Calu3 (cell line): Measurements from ENCODE around the gene PTPN14. TPM values are rescaled to one million over a fixed set of nuclear protein-coding genes. Genes with fewer than 3 reads are reported as not detected.

Experiments
- BruUV-seq: library from RNA; stranded (reverse); fragments of 400-500 nt; replicated peaks from 2 replicates; lab custom pipeline; 2021; lab: Mats Ljungman, UMichigan
- CTCF ChIA-PET: fragments of 300-600 bp; sonication (Branson Sonifier 250); formaldehyde crosslinking; loops from one replicate; lab custom pipeline; 2022; ENCODE audit warnings: antibody characterized with exemption; lab: Charles Lee
- DNase-seq: peaks from one replicate; pipeline ENCODE4 v3.0.0; 2022
- H3K27ac Mint-ChIP-seq: one replicate; pipeline ENCODE4 v1.8.0; 2022; ENCODE audit warnings: mixed read lengths; ENCODE audit not compliant: unreplicated experiment
- H3K27me3 Mint-ChIP-seq: one replicate; pipeline ENCODE4 v1.8.0; 2022; ENCODE audit warnings: mixed read lengths; ENCODE audit not compliant: unreplicated experiment
- H3K36me3 Mint-ChIP-seq: one replicate; pipeline ENCODE4 v1.8.0; 2022; ENCODE audit warnings: mild to moderate bottlenecking, moderate library complexity, mixed read lengths; ENCODE audit not compliant: insufficient read depth, unreplicated experiment
- H3K4me1 Mint-ChIP-seq: one replicate; pipeline ENCODE4 v1.8.0; 2022; ENCODE audit warnings: mild to moderate bottlenecking, low read depth, mixed read lengths; ENCODE audit not compliant: unreplicated experiment
- H3K4me3 Mint-ChIP-seq: one replicate; pipeline ENCODE4 v1.8.0; 2022; ENCODE audit warnings: mild to moderate bottlenecking, low read depth, moderate library complexity, mixed read lengths; ENCODE audit not compliant: unreplicated experiment
- H3K9me3 Mint-ChIP-seq: one replicate; pipeline ENCODE4 v1.8.0; 2022; ENCODE audit warnings: low read depth, mixed read lengths; ENCODE audit not compliant: unreplicated experiment
- intact Hi-C: fragments of 100-400 bp; cut with micrococcal nuclease; formaldehyde crosslinking; loops from one replicate; pipeline ENCODE4 v1.10.0; 2022; ENCODE audit not compliant: unreplicated experiment
- total RNA-seq: library from RNA; stranded (reverse); gene quantifications from 2 replicates; pipeline ENCODE4 v1.2.3, GENCODE V29; 2022
- TF ChIP-seq, protein P1 (sequence below): fragments of 200-600 bp; IDR thresholded peaks from one replicate; pipeline ENCODE4 v1.8.0; 2022; ENCODE audit warnings: antibody characterized with exemption; ENCODE audit not compliant: unreplicated experiment

Gene PTPN14
- total RNA-seq, 1 experiment from 2014 or later = 77.4 TPM

DNA sequence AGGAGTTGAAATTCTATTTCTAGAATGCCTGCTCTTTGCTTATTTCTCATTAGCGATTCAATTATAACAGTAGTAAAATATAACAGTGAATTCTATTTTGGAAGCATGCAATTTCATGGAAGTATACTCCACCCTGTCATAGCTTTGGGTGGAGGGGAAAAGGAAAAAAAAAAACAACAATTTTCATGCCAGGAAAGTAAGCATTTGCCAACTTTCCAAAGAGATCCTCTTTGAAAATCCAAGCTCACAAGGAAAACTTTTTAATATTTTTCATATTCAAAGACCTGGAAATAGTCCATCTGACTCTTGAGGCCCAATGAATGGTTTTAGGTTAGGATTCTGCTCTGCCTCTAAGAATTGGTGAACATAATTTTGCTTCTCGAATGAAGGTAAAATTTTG is 134.5 kb downstream of the PTPN14 start:
- intact Hi-C loops = no loop called here
- Mint-ChIP-seq H3K9me3 (no peaks in the 10 kb centered on the region), H3K27me3 (no peaks in the 10 kb centered on the region), H3K36me3 (peaks cover 10% of the 10 kb centered on the region), H3K27ac (no peak overlapping the region), H3K4me3 (no peak overlapping the region), H3K4me1 (peaks cover 25% of the 10 kb centered on the region)
- BruUV-seq = no TSS peak
- CTCF ChIA-PET = no interaction called here
- TF ChIP-seq, protein P1, sequence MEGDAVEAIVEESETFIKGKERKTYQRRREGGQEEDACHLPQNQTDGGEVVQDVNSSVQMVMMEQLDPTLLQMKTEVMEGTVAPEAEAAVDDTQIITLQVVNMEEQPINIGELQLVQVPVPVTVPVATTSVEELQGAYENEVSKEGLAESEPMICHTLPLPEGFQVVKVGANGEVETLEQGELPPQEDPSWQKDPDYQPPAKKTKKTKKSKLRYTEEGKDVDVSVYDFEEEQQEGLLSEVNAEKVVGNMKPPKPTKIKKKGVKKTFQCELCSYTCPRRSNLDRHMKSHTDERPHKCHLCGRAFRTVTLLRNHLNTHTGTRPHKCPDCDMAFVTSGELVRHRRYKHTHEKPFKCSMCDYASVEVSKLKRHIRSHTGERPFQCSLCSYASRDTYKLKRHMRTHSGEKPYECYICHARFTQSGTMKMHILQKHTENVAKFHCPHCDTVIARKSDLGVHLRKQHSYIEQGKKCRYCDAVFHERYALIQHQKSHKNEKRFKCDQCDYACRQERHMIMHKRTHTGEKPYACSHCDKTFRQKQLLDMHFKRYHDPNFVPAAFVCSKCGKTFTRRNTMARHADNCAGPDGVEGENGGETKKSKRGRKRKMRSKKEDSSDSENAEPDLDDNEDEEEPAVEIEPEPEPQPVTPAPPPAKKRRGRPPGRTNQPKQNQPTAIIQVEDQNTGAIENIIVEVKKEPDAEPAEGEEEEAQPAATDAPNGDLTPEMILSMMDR = no peak
- no peak for DNase-seq

DNA sequence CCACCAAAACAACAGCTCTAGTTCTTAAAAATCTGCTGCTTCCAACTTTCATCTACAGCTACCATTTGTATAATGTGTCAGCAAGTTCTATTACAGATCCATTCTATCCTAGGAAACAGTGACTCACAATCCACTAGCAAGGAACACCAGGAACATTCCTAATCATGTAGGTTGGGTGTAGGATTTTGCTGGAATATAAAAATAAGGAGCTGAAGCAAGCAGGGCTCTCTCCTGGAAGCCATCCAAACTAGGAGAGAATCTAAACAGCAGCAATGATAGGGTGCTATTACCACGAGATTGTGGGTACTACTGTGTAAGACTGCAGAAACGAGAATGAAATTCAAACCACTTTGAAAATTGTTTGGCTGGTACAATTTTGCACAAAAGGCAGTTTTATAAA is 135.0 kb downstream of the PTPN14 start:
- intact Hi-C loops = no loop called here
- peaks cover 21% of the 10 kb centered on the region for H3K4me1 Mint-ChIP-seq
- no peak overlapping the region for H3K27ac Mint-ChIP-seq
- H3K27me3 Mint-ChIP-seq = no peaks in the 10 kb centered on the region
- TF ChIP-seq, protein P1 = no peak
- CTCF ChIA-PET = interaction anchor here (0.6 kb wide), 1 partner anchor 1359 kb away, joined by 15 read pairs; no protein-coding TSS in a partner anchor
- H3K36me3 Mint-ChIP-seq = peaks cover 5% of the 10 kb centered on the region
- DNase-seq = no peak
- no peaks in the 10 kb centered on the region for H3K9me3 Mint-ChIP-seq
- no peak overlapping the region for H3K4me3 Mint-ChIP-seq
- BruUV-seq = no TSS peak

DNA sequence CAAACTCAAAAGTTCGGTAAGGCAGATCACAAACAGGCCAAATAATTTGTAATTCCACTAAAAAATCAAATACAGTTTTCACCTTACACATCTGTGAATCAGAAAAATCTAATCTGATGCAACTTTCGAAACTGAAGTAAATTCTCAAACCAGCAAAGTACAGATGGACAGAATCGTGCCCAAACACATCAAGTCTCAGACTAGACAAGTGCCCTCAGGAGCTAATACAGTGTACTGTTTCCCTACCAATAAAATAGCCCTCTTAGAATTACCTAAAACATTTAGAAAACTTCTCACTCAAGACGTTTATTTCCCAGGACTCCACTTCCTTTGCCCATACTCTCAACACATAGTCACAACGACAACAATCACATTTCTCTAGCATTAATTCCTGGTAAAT is 136.3 kb downstream of the PTPN14 start:
- CTCF ChIA-PET = no interaction called here
- BruUV-seq = no TSS peak
- DNase-seq = no peak
- Mint-ChIP-seq H3K27ac (no peak overlapping the region), H3K4me3 (no peak overlapping the region), H3K4me1 (peaks cover 11% of the 10 kb centered on the region), H3K36me3 (peaks cover 4% of the 10 kb centered on the region), H3K27me3 (no peaks in the 10 kb centered on the region), H3K9me3 (no peaks in the 10 kb centered on the region)
- TF ChIP-seq, protein P1 = no peak
- intact Hi-C loops = no loop called here

DNA sequence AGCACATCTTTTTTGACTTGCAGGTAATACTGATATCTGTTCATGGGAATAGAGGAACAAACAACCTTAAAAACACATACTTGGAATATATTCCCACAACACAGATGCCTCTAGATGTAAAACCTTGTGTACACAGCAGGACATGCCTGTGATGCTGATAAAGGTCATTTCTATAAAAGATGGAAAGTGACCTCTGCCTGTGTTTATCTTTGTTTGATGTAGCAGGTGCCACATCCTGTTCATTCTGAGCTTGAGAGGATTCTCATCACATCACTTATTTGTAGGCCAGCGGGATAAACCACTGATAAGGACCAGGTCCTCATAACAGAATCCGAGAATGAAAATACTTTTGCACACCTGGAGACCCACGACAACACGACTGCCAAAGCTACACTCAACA is 136.7 kb downstream of the PTPN14 start:
- Mint-ChIP-seq H3K4me1 (peaks cover 6% of the 10 kb centered on the region), H3K9me3 (no peaks in the 10 kb centered on the region), H3K4me3 (no peak overlapping the region), H3K36me3 (peaks cover 4% of the 10 kb centered on the region), H3K27ac (no peak overlapping the region), H3K27me3 (no peaks in the 10 kb centered on the region)
- BruUV-seq = no TSS peak
- intact Hi-C loops = no loop called here
- TF ChIP-seq, protein P1 = no peak
- CTCF ChIA-PET = no interaction called here
- no peak for DNase-seq
